ENCODE data around the gene TOGARAM2.

TOGARAM2 gene

DNA sequence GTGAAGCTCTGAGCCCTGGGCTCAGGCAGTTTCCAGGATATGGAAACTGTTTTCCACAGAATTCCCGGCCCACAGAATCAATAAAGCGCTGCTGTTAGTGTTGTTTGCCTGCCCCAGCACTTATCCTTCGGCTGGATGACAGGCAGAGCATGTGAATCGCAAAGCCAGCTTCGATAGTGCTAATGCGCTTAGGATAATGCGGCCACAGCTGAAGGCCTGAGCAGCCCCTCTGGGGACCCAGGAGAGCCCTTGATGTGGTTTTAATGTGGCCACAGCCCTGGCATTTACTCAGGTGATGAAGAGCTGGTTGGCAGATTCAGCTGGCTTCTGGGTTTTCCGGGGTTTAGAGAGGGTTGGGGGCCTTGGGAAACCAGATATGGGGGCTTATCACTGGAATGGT is 69.5 kb downstream of the TOGARAM2 start:
- no peaks in the 10 kb centered on the region for H3K9me3 ChIP-seq (ENCODE audit: low read length)
- H3K9ac ChIP-seq (ENCODE audit: low read length), result no peak overlapping the region
- H3K4me1 ChIP-seq (ENCODE audit: insufficient read depth, low read length), result peaks cover 5% of the 10 kb centered on the region
- H3K4me3 ChIP-seq (ENCODE audit: low read depth in 1 of 2, low read length in 2 of 2), result no peak overlapping the region
- H3K27me3 ChIP-seq (ENCODE audit: control insufficient read depth in 1 of 2, insufficient read depth in 2 of 2, low read length in 2 of 2), result no peaks in the 10 kb centered on the region
- no peak overlapping the region for H3K27ac ChIP-seq (ENCODE audit: low read depth, low read length)
- no peaks in the 10 kb centered on the region for H3K36me3 ChIP-seq (ENCODE audit: insufficient read depth, low read length)

- no peaks in the 10 kb centered on the region for H3K9me3 ChIP-seq (ENCODE audit: low read length)
- no peaks in the 10 kb centered on the region for H3K36me3 ChIP-seq (ENCODE audit: insufficient read depth, low read length)
- no peaks in the 10 kb centered on the region for H3K27me3 ChIP-seq (ENCODE audit: control insufficient read depth in 1 of 2, insufficient read depth in 2 of 2, low read length in 2 of 2)
- no peak overlapping the region for H3K4me3 ChIP-seq (ENCODE audit: low read depth in 1 of 2, low read length in 2 of 2)
- H3K27ac ChIP-seq (ENCODE audit: low read depth, low read length), result no peak overlapping the region
- no peak overlapping the region for H3K9ac ChIP-seq (ENCODE audit: low read length)
- H3K4me1 ChIP-seq (ENCODE audit: insufficient read depth, low read length), result peaks cover 5% of the 10 kb centered on the region
Measured at GRCh38 chr2:29051730-29052129, 70.6 kb downstream of the TOGARAM2 start.

- no peak overlapping the region for H3K4me3 ChIP-seq (ENCODE audit: low read depth in 1 of 2, low read length in 2 of 2)
- no peaks in the 10 kb centered on the region for H3K36me3 ChIP-seq (ENCODE audit: insufficient read depth, low read length)
- no peaks in the 10 kb centered on the region for H3K27me3 ChIP-seq (ENCODE audit: control insufficient read depth in 1 of 2, insufficient read depth in 2 of 2, low read length in 2 of 2)
- H3K9ac ChIP-seq (ENCODE audit: low read length), result no peak overlapping the region
- peaks cover 5% of the 10 kb centered on the region for H3K4me1 ChIP-seq (ENCODE audit: insufficient read depth, low read length)
- H3K9me3 ChIP-seq (ENCODE audit: low read length), result no peaks in the 10 kb centered on the region
- no peak overlapping the region for H3K27ac ChIP-seq (ENCODE audit: low read depth, low read length)
Measured at GRCh38 chr2:29052807-29053206, 71.7 kb downstream of the TOGARAM2 start.

- Histone ChIP-seq H3K4me1 (ENCODE audit: insufficient read depth, low read length) (peaks cover 5% of the 10 kb centered on the region), H3K36me3 (ENCODE audit: insufficient read depth, low read length) (no peaks in the 10 kb centered on the region), H3K9me3 (ENCODE audit: low read length) (no peaks in the 10 kb centered on the region), H3K27me3 (ENCODE audit: control insufficient read depth in 1 of 2, insufficient read depth in 2 of 2, low read length in 2 of 2) (no peaks in the 10 kb centered on the region), H3K9ac (ENCODE audit: low read length) (no peak overlapping the region), H3K4me3 (ENCODE audit: low read depth in 1 of 2, low read length in 2 of 2) (no peak overlapping the region), H3K27ac (ENCODE audit: low read depth, low read length) (no peak overlapping the region)
Measured at GRCh38 chr2:29053223-29053622, 72.1 kb downstream of the TOGARAM2 start.

DNA sequence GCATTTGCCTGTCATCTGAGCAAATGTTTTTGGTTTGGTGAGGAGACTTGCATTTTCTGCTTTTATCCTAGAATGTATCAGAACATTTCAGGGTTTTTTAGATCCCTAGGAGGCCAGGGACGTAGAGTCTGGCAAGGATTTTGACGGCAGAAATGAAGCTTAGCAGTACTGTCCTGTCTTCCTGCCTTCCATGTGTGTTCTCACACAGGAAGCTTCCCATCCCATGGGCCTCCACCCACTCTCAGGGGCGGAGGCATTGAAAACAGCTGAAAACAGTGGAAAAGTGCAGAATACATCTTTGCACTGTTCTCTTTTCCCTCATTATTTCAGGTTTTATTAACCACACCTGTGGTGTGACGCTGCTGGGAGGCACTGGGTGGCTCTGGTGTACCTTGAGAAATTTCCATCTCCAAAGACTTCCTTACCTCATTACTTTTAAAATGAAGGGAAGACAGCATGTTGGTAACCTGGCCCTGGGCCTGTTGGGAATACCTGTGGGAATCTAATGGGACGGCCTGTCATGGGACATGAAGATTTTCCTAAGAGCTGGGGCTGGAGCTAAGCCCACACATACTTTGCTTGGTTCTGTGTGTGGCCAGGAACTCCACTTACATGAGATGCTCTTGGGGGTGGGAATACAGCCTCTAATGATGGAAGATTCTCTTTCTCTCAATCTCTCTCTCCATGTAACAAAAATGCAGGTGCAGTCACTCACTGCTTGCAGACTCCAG is 72.7 kb downstream of the TOGARAM2 start:
- H3K4me1 ChIP-seq (ENCODE audit: insufficient read depth, low read length), result peaks cover 5% of the 10 kb centered on the region
- H3K9ac ChIP-seq (ENCODE audit: low read length), result no peak overlapping the region
- H3K27ac ChIP-seq (ENCODE audit: low read depth, low read length), result no peak overlapping the region
- H3K9me3 ChIP-seq (ENCODE audit: low read length), result no peaks in the 10 kb centered on the region
- H3K27me3 ChIP-seq (ENCODE audit: control insufficient read depth in 1 of 2, insufficient read depth in 2 of 2, low read length in 2 of 2), result no peaks in the 10 kb centered on the region
- no peaks in the 10 kb centered on the region for H3K36me3 ChIP-seq (ENCODE audit: insufficient read depth, low read length)
- no peak overlapping the region for H3K4me3 ChIP-seq (ENCODE audit: low read depth in 1 of 2, low read length in 2 of 2)

GRCh38 chr2:29054430-29054829 is 73.3 kb downstream of the TOGARAM2 start:
- no peak overlapping the region for H3K9ac ChIP-seq (ENCODE audit: low read length)
- H3K27me3 ChIP-seq (ENCODE audit: control insufficient read depth in 1 of 2, insufficient read depth in 2 of 2, low read length in 2 of 2), result no peaks in the 10 kb centered on the region
- H3K9me3 ChIP-seq (ENCODE audit: low read length), result no peaks in the 10 kb centered on the region
- H3K36me3 ChIP-seq (ENCODE audit: insufficient read depth, low read length), result no peaks in the 10 kb centered on the region
- H3K27ac ChIP-seq (ENCODE audit: low read depth, low read length), result no peak overlapping the region
- H3K4me3 ChIP-seq (ENCODE audit: low read depth in 1 of 2, low read length in 2 of 2), result no peak overlapping the region
- H3K4me1 ChIP-seq (ENCODE audit: insufficient read depth, low read length), result peaks cover 5% of the 10 kb centered on the region

DNA sequence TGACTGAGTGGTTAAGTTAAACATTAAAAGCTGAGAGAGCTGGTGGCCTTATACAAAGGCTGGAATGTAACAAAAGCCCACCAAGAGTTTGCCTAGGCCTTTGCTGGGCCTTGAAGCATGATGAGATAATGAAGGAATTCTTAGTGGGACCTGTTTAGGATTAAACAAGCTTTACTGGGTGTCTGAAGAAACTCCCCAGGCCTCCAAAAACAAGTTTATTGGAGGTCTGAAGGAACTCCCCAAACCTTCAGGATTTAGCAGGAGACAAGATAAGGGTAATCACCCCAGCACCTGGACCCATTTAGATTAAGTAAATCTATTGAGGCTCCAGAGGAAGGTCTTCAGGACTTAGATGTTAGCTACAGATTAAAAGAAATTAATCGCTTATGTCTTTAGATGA is 74.5 kb downstream of the TOGARAM2 start:
- Histone ChIP-seq H3K9ac (ENCODE audit: low read length) (no peak overlapping the region), H3K27ac (ENCODE audit: low read depth, low read length) (no peak overlapping the region), H3K36me3 (ENCODE audit: insufficient read depth, low read length) (no peaks in the 10 kb centered on the region), H3K4me1 (ENCODE audit: insufficient read depth, low read length) (peaks cover 5% of the 10 kb centered on the region), H3K9me3 (ENCODE audit: low read length) (no peaks in the 10 kb centered on the region), H3K4me3 (ENCODE audit: low read depth in 1 of 2, low read length in 2 of 2) (no peak overlapping the region), H3K27me3 (ENCODE audit: control insufficient read depth in 1 of 2, insufficient read depth in 2 of 2, low read length in 2 of 2) (no peaks in the 10 kb centered on the region)

GRCh38 chr2:29056452-29056851 is 75.4 kb downstream of the TOGARAM2 start:
- H3K36me3 ChIP-seq (ENCODE audit: insufficient read depth, low read length), result no peaks in the 10 kb centered on the region
- H3K27ac ChIP-seq (ENCODE audit: low read depth, low read length), result no peak overlapping the region
- no peaks in the 10 kb centered on the region for H3K27me3 ChIP-seq (ENCODE audit: control insufficient read depth in 1 of 2, insufficient read depth in 2 of 2, low read length in 2 of 2)
- no peaks in the 10 kb centered on the region for H3K9me3 ChIP-seq (ENCODE audit: low read length)
- peaks cover 5% of the 10 kb centered on the region for H3K4me1 ChIP-seq (ENCODE audit: insufficient read depth, low read length)
- no peak overlapping the region for H3K4me3 ChIP-seq (ENCODE audit: low read depth in 1 of 2, low read length in 2 of 2)
- no peak overlapping the region for H3K9ac ChIP-seq (ENCODE audit: low read length)

- H3K36me3 ChIP-seq (ENCODE audit: insufficient read depth, low read length), result no peaks in the 10 kb centered on the region
- no peak overlapping the region for H3K27ac ChIP-seq (ENCODE audit: low read depth, low read length)
- no peak overlapping the region for H3K4me3 ChIP-seq (ENCODE audit: low read depth in 1 of 2, low read length in 2 of 2)
- H3K9ac ChIP-seq (ENCODE audit: low read length), result no peak overlapping the region
- H3K9me3 ChIP-seq (ENCODE audit: low read length), result no peaks in the 10 kb centered on the region
- H3K27me3 ChIP-seq (ENCODE audit: control insufficient read depth in 1 of 2, insufficient read depth in 2 of 2, low read length in 2 of 2), result no peaks in the 10 kb centered on the region
- H3K4me1 ChIP-seq (ENCODE audit: insufficient read depth, low read length), result peaks cover 9% of the 10 kb centered on the region
Measured at GRCh38 chr2:29057006-29057405, 75.9 kb downstream of the TOGARAM2 start.

DNA sequence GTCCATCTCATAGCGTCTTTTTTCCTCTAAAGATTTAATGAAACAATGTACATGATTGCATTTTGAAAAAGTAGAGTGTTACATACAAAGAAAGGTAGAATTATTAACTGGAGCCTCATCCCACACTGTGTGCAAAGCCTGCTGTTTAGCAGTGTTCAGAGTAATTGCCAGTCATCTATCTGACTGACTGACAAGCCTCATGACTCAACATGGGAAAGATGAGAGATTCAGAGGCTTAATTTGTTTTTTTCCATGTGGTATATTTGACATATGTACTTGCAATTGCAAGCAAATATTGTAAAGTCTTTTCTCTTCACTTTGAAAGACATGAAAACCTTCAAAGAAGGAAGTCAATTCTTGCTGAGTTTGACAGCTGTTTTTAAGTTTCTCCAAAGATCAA is 78.5 kb downstream of the TOGARAM2 start:
- H3K36me3 ChIP-seq (ENCODE audit: insufficient read depth, low read length), result no peaks in the 10 kb centered on the region
- H3K9me3 ChIP-seq (ENCODE audit: low read length), result no peaks in the 10 kb centered on the region
- H3K9ac ChIP-seq (ENCODE audit: low read length), result no peak overlapping the region
- H3K27me3 ChIP-seq (ENCODE audit: control insufficient read depth in 1 of 2, insufficient read depth in 2 of 2, low read length in 2 of 2), result no peaks in the 10 kb centered on the region
- H3K27ac ChIP-seq (ENCODE audit: low read depth, low read length), result no peak overlapping the region
- peaks cover 25% of the 10 kb centered on the region for H3K4me1 ChIP-seq (ENCODE audit: insufficient read depth, low read length)
- H3K4me3 ChIP-seq (ENCODE audit: low read depth in 1 of 2, low read length in 2 of 2), result no peak overlapping the region

GRCh38 chr2:29060441-29060840 is 79.3 kb downstream of the TOGARAM2 start:
- Histone ChIP-seq H3K4me1 (ENCODE audit: insufficient read depth, low read length) (peaks cover 33% of the 10 kb centered on the region), H3K4me3 (ENCODE audit: low read depth in 1 of 2, low read length in 2 of 2) (no peak overlapping the region), H3K36me3 (ENCODE audit: insufficient read depth, low read length) (no peaks in the 10 kb centered on the region), H3K9me3 (ENCODE audit: low read length) (no peaks in the 10 kb centered on the region), H3K27ac (ENCODE audit: low read depth, low read length) (no peak overlapping the region), H3K9ac (ENCODE audit: low read length) (no peak overlapping the region), H3K27me3 (ENCODE audit: control insufficient read depth in 1 of 2, insufficient read depth in 2 of 2, low read length in 2 of 2) (no peaks in the 10 kb centered on the region)

- H3K36me3 ChIP-seq (ENCODE audit: insufficient read depth, low read length), result no peaks in the 10 kb centered on the region
- H3K4me1 ChIP-seq (ENCODE audit: insufficient read depth, low read length), result peaks cover 39% of the 10 kb centered on the region
- no peak overlapping the region for H3K4me3 ChIP-seq (ENCODE audit: low read depth in 1 of 2, low read length in 2 of 2)
- H3K9ac ChIP-seq (ENCODE audit: low read length), result no peak overlapping the region
- no peaks in the 10 kb centered on the region for H3K27me3 ChIP-seq (ENCODE audit: control insufficient read depth in 1 of 2, insufficient read depth in 2 of 2, low read length in 2 of 2)
- no peak overlapping the region for H3K27ac ChIP-seq (ENCODE audit: low read depth, low read length)
- H3K9me3 ChIP-seq (ENCODE audit: low read length), result no peaks in the 10 kb centered on the region
Measured at GRCh38 chr2:29061176-29061575, 80.1 kb downstream of the TOGARAM2 start.

All from muscle layer of colon (tissue), 2 donors.